Type B pancreatic cell (in vitro differentiated cells): Measurements from ENCODE around the gene SEMA3G. TPM values are rescaled to one million over a fixed set of nuclear protein-coding genes. Genes with fewer than 3 reads are reported as not detected.

Experiments used
- DNase-seq: peaks from one replicate; pipeline ENCODE4 v3.0.0; 2021; ENCODE audit warnings: mixed read lengths; ENCODE audit not compliant: unreplicated experiment; ENCODE audit errors: extremely low spot score
- H3K27ac Mint-ChIP-seq: 2 replicates; pipeline ENCODE4 v1.8.0; 2021; ENCODE audit warnings: mild to moderate bottlenecking, mixed read lengths
- H3K27me3 Mint-ChIP-seq: 2 replicates; pipeline ENCODE4 v1.8.0; 2021; ENCODE audit warnings: mixed read lengths
- H3K36me3 Mint-ChIP-seq: 2 replicates; pipeline ENCODE4 v1.8.0; 2021; ENCODE audit warnings: mixed read lengths
- H3K4me1 Mint-ChIP-seq: one replicate; pipeline ENCODE4 v1.8.0; 2021; ENCODE audit warnings: mixed read lengths; ENCODE audit not compliant: unreplicated experiment
- H3K4me3 Mint-ChIP-seq: 2 replicates; pipeline ENCODE4 v1.8.0; 2021; ENCODE audit warnings: mild to moderate bottlenecking, mixed read lengths
- H3K9me3 Mint-ChIP-seq: 2 replicates; pipeline ENCODE4 v1.8.0; 2021; ENCODE audit warnings: mixed read lengths
- CTCF ChIP-seq: fragments of 200-600 bp; sonication (generic); conservative IDR thresholded peaks from 2 replicates; pipeline ENCODE4 v1.5.0; 2021; ENCODE audit warnings: antibody characterized with exemption, mild to moderate bottlenecking
- total RNA-seq: library from RNA; stranded (reverse); gene quantifications from 2 replicates; pipeline ENCODE4 v1.2.1, GENCODE V29; 2021; ENCODE audit warnings: low replicate concordance

SEMA3G gene
- total RNA-seq, 1 donor from 2014 or later: 0.77 TPM

GRCh38 chr3:52396907-52397591 is 47.9 kb downstream of the SEMA3G start:
- H3K9me3 Mint-ChIP-seq: no peaks in the 10 kb centered on the region
- no peak overlapping the region for H3K4me3 Mint-ChIP-seq
- no peak for DNase-seq
- H3K4me1 Mint-ChIP-seq: no peaks in the 10 kb centered on the region
- no peak overlapping the region for H3K27ac Mint-ChIP-seq
- no peaks in the 10 kb centered on the region for H3K27me3 Mint-ChIP-seq
- no peak for TF ChIP-seq CTCF
- peaks cover 3% of the 10 kb centered on the region for H3K36me3 Mint-ChIP-seq

- H3K4me3 Mint-ChIP-seq: no peak overlapping the region
- no peak for DNase-seq
- no peak for TF ChIP-seq CTCF
- no peaks in the 10 kb centered on the region for H3K9me3 Mint-ChIP-seq
- peaks cover 3% of the 10 kb centered on the region for H3K36me3 Mint-ChIP-seq
- H3K27ac Mint-ChIP-seq: no peak overlapping the region
- H3K4me1 Mint-ChIP-seq: no peaks in the 10 kb centered on the region
- H3K27me3 Mint-ChIP-seq: no peaks in the 10 kb centered on the region
Measured at GRCh38 chr3:52396011-52396906, 48.6 kb downstream of the SEMA3G start.

GRCh38 chr3:52395503-52395865 is 49.4 kb downstream of the SEMA3G start:
- no peak overlapping the region for H3K27ac Mint-ChIP-seq
- H3K27me3 Mint-ChIP-seq: no peaks in the 10 kb centered on the region
- no peak overlapping the region for H3K4me3 Mint-ChIP-seq
- DNase-seq: no peak
- H3K4me1 Mint-ChIP-seq: no peaks in the 10 kb centered on the region
- TF ChIP-seq CTCF: no peak
- H3K36me3 Mint-ChIP-seq: peaks cover 3% of the 10 kb centered on the region
- no peaks in the 10 kb centered on the region for H3K9me3 Mint-ChIP-seq

GRCh38 chr3:52394751-52395502 is 50.0 kb downstream of the SEMA3G start:
- Mint-ChIP-seq H3K27ac (no peak overlapping the region), H3K9me3 (no peaks in the 10 kb centered on the region), H3K36me3 (peaks cover 3% of the 10 kb centered on the region), H3K4me3 (no peak overlapping the region), H3K4me1 (no peaks in the 10 kb centered on the region), H3K27me3 (no peaks in the 10 kb centered on the region)
- TF ChIP-seq CTCF: no peak
- DNase-seq: no peak

GRCh38 chr3:52393959-52394670 is 50.8 kb downstream of the SEMA3G start:
- Mint-ChIP-seq H3K27ac (no peak overlapping the region), H3K27me3 (no peaks in the 10 kb centered on the region), H3K36me3 (peaks cover 3% of the 10 kb centered on the region), H3K9me3 (no peaks in the 10 kb centered on the region), H3K4me3 (no peak overlapping the region), H3K4me1 (no peaks in the 10 kb centered on the region)
- DNase-seq: no peak
- no peak for TF ChIP-seq CTCF
